ENCODE measurements around the gene HADH. TPM values are rescaled to one million over a fixed set of nuclear protein-coding genes. Genes with fewer than 3 reads are reported as not detected.

The HADH gene
- total RNA-seq, 1 experiment from 2014 or later, result 69.5 TPM

DNA sequence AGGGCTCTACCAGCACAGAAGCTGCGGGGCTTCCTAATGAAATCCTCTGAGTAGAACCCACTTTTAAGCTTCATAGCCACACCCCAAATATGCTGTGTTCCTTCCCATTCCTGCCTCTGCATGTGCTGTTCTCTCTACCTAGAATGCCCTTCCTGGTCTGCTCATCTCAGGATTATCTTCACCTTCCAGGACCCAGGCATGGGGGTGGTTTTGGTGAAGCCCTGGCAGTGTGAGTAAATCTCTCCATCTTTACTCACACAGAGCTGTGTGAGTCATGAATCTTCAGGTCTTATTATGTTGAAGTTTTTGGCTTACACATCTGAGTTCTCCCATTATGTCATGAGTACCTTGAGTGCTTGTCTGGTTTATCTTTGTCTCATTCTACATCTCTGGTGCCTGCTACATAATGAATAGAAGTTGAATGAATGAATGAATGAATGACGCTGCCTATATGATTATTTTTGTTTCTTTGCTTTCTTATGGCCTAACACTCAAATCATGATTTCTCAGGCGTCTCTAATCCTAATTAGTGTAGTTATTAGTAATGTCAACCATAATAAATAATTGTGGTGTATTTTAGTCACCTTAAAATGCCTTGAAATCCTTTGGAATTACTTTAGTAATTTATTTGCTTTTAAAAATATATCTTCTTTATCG, 41.9 kb downstream of the HADH start:
- BruUV-seq (replicated peaks), result no TSS peak
- Histone ChIP-seq H3K27me3 (replicated peaks; ENCODE audit: insufficient read depth, low read depth, low read length, poor library complexity) (no peaks in the 10 kb centered on the region), H3K36me3 (ENCODE audit: insufficient read depth, low read length, poor library complexity, severe bottlenecking) (peaks cover 29% of the 10 kb centered on the region), H3K27ac (ENCODE audit: low read depth, low read length, poor library complexity, severe bottlenecking) (no peak overlapping the region), H3K9me3 (ENCODE audit: low read depth, low read length, poor library complexity, severe bottlenecking) (no peaks in the 10 kb centered on the region), H3K4me3 (ENCODE audit: low read depth, low read length, poor library complexity, severe bottlenecking) (no peak overlapping the region), H3K4me1 (ENCODE audit: insufficient read depth, low read length, poor library complexity, severe bottlenecking) (no peaks in the 10 kb centered on the region)
- DNase-seq (ENCODE audit: low spot score), result no peak
- intact Hi-C loops (cut with micrococcal nuclease; ENCODE audit: unreplicated experiment), result no loop called here
- TF ChIP-seq, protein P1, sequence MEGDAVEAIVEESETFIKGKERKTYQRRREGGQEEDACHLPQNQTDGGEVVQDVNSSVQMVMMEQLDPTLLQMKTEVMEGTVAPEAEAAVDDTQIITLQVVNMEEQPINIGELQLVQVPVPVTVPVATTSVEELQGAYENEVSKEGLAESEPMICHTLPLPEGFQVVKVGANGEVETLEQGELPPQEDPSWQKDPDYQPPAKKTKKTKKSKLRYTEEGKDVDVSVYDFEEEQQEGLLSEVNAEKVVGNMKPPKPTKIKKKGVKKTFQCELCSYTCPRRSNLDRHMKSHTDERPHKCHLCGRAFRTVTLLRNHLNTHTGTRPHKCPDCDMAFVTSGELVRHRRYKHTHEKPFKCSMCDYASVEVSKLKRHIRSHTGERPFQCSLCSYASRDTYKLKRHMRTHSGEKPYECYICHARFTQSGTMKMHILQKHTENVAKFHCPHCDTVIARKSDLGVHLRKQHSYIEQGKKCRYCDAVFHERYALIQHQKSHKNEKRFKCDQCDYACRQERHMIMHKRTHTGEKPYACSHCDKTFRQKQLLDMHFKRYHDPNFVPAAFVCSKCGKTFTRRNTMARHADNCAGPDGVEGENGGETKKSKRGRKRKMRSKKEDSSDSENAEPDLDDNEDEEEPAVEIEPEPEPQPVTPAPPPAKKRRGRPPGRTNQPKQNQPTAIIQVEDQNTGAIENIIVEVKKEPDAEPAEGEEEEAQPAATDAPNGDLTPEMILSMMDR (conservative IDR thresholded peaks at IDR 0.05; ENCODE audit: low read depth, low read length), result no peak
- no peak for TF ChIP-seq EZH2 (IDR thresholded peaks at IDR 0.05; ENCODE audit: borderline replicate concordance, low read depth, low read length, poor library complexity, severe bottlenecking)
- ChIA-PET CTCF (no interaction called here), POLR2A (ENCODE audit: low non-redundant PET) (no interaction called here)

DNA sequence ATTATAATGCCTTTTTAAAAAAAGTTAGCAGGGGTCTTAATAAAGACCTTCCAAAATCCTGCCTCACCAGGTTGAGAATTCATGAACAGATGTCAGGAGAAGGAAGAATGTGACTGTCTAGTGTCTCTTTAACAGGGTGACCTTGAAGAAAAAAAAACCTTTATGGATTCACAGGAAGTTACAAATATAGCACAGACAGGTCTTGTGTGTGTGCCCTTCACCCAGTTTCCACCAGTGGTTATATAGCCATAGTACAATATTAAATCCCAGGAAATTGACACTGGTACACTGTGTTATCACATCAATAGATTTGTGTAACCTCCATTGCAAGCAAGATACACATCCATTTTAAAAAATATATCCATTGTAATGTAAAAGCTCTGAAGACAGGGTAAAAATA, 43.7 kb downstream of the HADH start:
- H3K9me3 ChIP-seq (ENCODE audit: low read depth, low read length, poor library complexity, severe bottlenecking), result no peaks in the 10 kb centered on the region
- TF ChIP-seq, protein P1 (conservative IDR thresholded peaks at IDR 0.05; ENCODE audit: low read depth, low read length), result no peak
- no peak for TF ChIP-seq EZH2 (IDR thresholded peaks at IDR 0.05; ENCODE audit: borderline replicate concordance, low read depth, low read length, poor library complexity, severe bottlenecking)
- ChIA-PET CTCF (no interaction called here), POLR2A (ENCODE audit: low non-redundant PET) (no interaction called here)
- peaks cover 15% of the 10 kb centered on the region for H3K36me3 ChIP-seq (ENCODE audit: insufficient read depth, low read length, poor library complexity, severe bottlenecking)
- H3K27me3 ChIP-seq (replicated peaks; ENCODE audit: insufficient read depth, low read depth, low read length, poor library complexity), result no peaks in the 10 kb centered on the region
- no peaks in the 10 kb centered on the region for H3K4me1 ChIP-seq (ENCODE audit: insufficient read depth, low read length, poor library complexity, severe bottlenecking)
- no peak for DNase-seq (ENCODE audit: low spot score)
- intact Hi-C loops (cut with micrococcal nuclease; ENCODE audit: unreplicated experiment), result no loop called here
- no peak overlapping the region for H3K4me3 ChIP-seq (ENCODE audit: low read depth, low read length, poor library complexity, severe bottlenecking)
- no peak overlapping the region for H3K27ac ChIP-seq (ENCODE audit: low read depth, low read length, poor library complexity, severe bottlenecking)
- no TSS peak for BruUV-seq (replicated peaks)

DNA sequence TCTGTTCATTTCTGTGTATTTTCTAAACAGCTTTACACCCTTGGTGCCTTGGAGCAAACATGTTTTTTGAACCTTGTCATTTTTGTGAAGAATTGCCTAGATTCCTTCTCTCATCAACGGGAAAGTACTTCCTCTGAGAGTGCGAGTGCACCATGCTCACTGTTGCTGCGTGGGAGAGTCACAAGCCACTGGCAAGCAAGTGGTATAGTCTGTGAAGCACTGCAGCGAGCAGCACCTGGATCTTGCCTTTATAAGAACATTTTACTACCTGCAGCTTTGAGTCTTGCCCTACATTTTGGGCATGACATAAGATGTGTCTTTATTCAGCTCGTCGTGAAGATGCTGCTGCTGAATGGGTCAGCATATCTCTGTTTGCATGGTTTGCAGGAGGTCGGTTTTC, 44.9 kb downstream of the HADH start:
- Histone ChIP-seq H3K27me3 (replicated peaks; ENCODE audit: insufficient read depth, low read depth, low read length, poor library complexity) (no peaks in the 10 kb centered on the region), H3K4me1 (ENCODE audit: insufficient read depth, low read length, poor library complexity, severe bottlenecking) (no peaks in the 10 kb centered on the region), H3K36me3 (ENCODE audit: insufficient read depth, low read length, poor library complexity, severe bottlenecking) (peaks cover 10% of the 10 kb centered on the region), H3K27ac (ENCODE audit: low read depth, low read length, poor library complexity, severe bottlenecking) (no peak overlapping the region), H3K4me3 (ENCODE audit: low read depth, low read length, poor library complexity, severe bottlenecking) (no peak overlapping the region), H3K9me3 (ENCODE audit: low read depth, low read length, poor library complexity, severe bottlenecking) (no peaks in the 10 kb centered on the region)
- POLR2A ChIA-PET (ENCODE audit: low non-redundant PET), result no interaction called here
- intact Hi-C loops (cut with micrococcal nuclease; ENCODE audit: unreplicated experiment), result no loop called here
- BruUV-seq (replicated peaks), result no TSS peak
- no peak for DNase-seq (ENCODE audit: low spot score)
- CTCF ChIA-PET, result no interaction called here
- TF ChIP-seq, protein P1 (conservative IDR thresholded peaks at IDR 0.05; ENCODE audit: low read depth, low read length), result no peak
- no peak for TF ChIP-seq EZH2 (IDR thresholded peaks at IDR 0.05; ENCODE audit: borderline replicate concordance, low read depth, low read length, poor library complexity, severe bottlenecking)
